Lower leg skin (tissue), 3 donors: ENCODE measurements around the gene RALGPS2.

Source experiments
- CTCF ChIP-seq, 3 donors: fragments of 450-650 bp; IDR thresholded peaks; one replicate each; pipeline ENCODE4 v1.5.1; 2016; ENCODE audit warnings: antibody characterized with exemption in 3 of 3, mild to moderate bottlenecking in 3 of 3, moderate library complexity in 2 of 3
- POLR2A ChIP-seq, 2 donors: fragments of 450-650 bp; IDR thresholded peaks; one replicate each; pipeline ENCODE4 v1.6.1; 2016 to 2017; ENCODE audit warnings: antibody characterized with exemption in 2 of 2, mild to moderate bottlenecking in 1 of 2, moderate library complexity in 1 of 2

GRCh38 chr1:178916448-178917174 lies 191.6 kb downstream of the RALGPS2 start:
- TF ChIP-seq CTCF (IDR thresholded peaks at IDR 0.05) (no peak), POLR2A (IDR thresholded peaks at IDR 0.05) (no peak)
